Measurements from ENCODE around the gene FRMPD2. TPM values are rescaled to one million over a fixed set of nuclear protein-coding genes. Genes with fewer than 3 reads are reported as not detected.

FRMPD2 gene
- total RNA-seq, 1 experiment from 2014 or later: not detected

- H3K4me3 Mint-ChIP-seq (ENCODE audit: unreplicated experiment): peak within 1 kb of the TSS; percentile 81
- Histone ChIP-seq H3K27me3 (replicated peaks; ENCODE audit: control insufficient read depth, insufficient read depth, low read length) (no peaks in the 10 kb centered on the region), H3K9me3 (no peaks in the 10 kb centered on the region), H3K4me1 (peaks cover 21% of the 10 kb centered on the region), H3K36me3 (ENCODE audit: control insufficient read depth, insufficient read depth, low read length) (no peaks in the 10 kb centered on the region), H3K4me3 (ENCODE audit: low read depth, low read length) (peak within 1 kb of the TSS; percentile 88)
- no TSS peak for BruUV-seq (replicated peaks)
- POLR2A ChIA-PET: interaction anchor here (0.5 kb wide), 1 partner anchor 348 kb away, joined by 6 read pairs; no protein-coding TSS in a partner anchor
- peaks cover 7% of the 10 kb centered on the region for H3K27me3 Mint-ChIP-seq (ENCODE audit: insufficient read depth, unreplicated experiment)
- H3K4me1 Mint-ChIP-seq (ENCODE audit: low read depth, unreplicated experiment): peaks cover 9% of the 10 kb centered on the region
- H3K9me3 Mint-ChIP-seq (ENCODE audit: unreplicated experiment): no peaks in the 10 kb centered on the region
- intact Hi-C loops (cut with micrococcal nuclease; ENCODE audit: unreplicated experiment): loop anchor here (1.0 to 5.0 kb wide), 5 partner anchors 17 to 301 kb away; partner anchors contain the start of gene ARHGAP22
- CTCF ChIA-PET: interaction anchor here (0.6 to 1.1 kb wide), 11 partner anchors 10 to 1233 kb away, joined by 3 to 11 read pairs (median 3); partner anchors contain the start of gene ERCC6
- peak within 1 kb of the TSS; percentile 47 for H3K27ac Mint-ChIP-seq (ENCODE audit: unreplicated experiment)
- H3K36me3 Mint-ChIP-seq (ENCODE audit: insufficient read depth, unreplicated experiment): peaks cover 12% of the 10 kb centered on the region
- DNase-seq: peak; percentile 98 to 100
- no peak for TF ChIP-seq CTCF (IDR thresholded peaks at IDR 0.05; ENCODE audit: insufficient read depth in 1 of 2, low read depth in 1 of 2, low read length in 1 of 2, severe bottlenecking in 1 of 2, unreplicated experiment in 1 of 2)
Observed at GRCh38 chr10:48306265-48306869, 31.9 kb upstream of the FRMPD2 start, which contains the start of gene MAPK8. Gene MAPK8, plus strand, starts transcription at chr10:48306677. Its CDS starts 94,984 bp downstream, at chr10:48401661.

- Mint-ChIP-seq H3K36me3 (ENCODE audit: insufficient read depth, unreplicated experiment) (peaks cover 12% of the 10 kb centered on the region), H3K27me3 (ENCODE audit: insufficient read depth, unreplicated experiment) (peaks cover 7% of the 10 kb centered on the region), H3K4me3 (ENCODE audit: unreplicated experiment) (peak overlapping the region; percentile 81), H3K4me1 (ENCODE audit: low read depth, unreplicated experiment) (peaks cover 9% of the 10 kb centered on the region), H3K9me3 (ENCODE audit: unreplicated experiment) (no peaks in the 10 kb centered on the region), H3K27ac (ENCODE audit: unreplicated experiment) (peak overlapping the region; percentile 47)
- H3K27me3 ChIP-seq (replicated peaks; ENCODE audit: control insufficient read depth, insufficient read depth, low read length): no peaks in the 10 kb centered on the region
- no peaks in the 10 kb centered on the region for H3K9me3 ChIP-seq
- peaks cover 21% of the 10 kb centered on the region for H3K4me1 ChIP-seq
- no peak for DNase-seq
- H3K4me3 ChIP-seq (ENCODE audit: low read depth, low read length): peak overlapping the region; percentile 38
- BruUV-seq (replicated peaks): TSS peak; percentile 66
- intact Hi-C loops (cut with micrococcal nuclease; ENCODE audit: unreplicated experiment): loop anchor here (1.0 to 5.0 kb wide), 5 partner anchors 17 to 301 kb away; partner anchors contain the start of gene ARHGAP22
- no peaks in the 10 kb centered on the region for H3K36me3 ChIP-seq (ENCODE audit: control insufficient read depth, insufficient read depth, low read length)
- TF ChIP-seq CTCF (IDR thresholded peaks at IDR 0.05; ENCODE audit: insufficient read depth in 1 of 2, low read depth in 1 of 2, low read length in 1 of 2, severe bottlenecking in 1 of 2, unreplicated experiment in 1 of 2): peak in 1 of 2 experiments; percentile 30
- ChIA-PET CTCF (interaction anchor here (0.6 to 1.1 kb wide), 9 partner anchors 11 to 359 kb away, joined by 3 to 11 read pairs (median 3); no protein-coding TSS in a partner anchor), POLR2A (interaction anchor here (0.5 kb wide), 1 partner anchor 349 kb away, joined by 6 read pairs; no protein-coding TSS in a partner anchor)
Observed at GRCh38 chr10:48305905-48306264, 31.4 kb upstream of the FRMPD2 start.

- Mint-ChIP-seq H3K27ac (ENCODE audit: unreplicated experiment) (no peak overlapping the region), H3K4me3 (ENCODE audit: unreplicated experiment) (no peak overlapping the region), H3K4me1 (ENCODE audit: low read depth, unreplicated experiment) (peaks cover 4% of the 10 kb centered on the region), H3K9me3 (ENCODE audit: unreplicated experiment) (no peaks in the 10 kb centered on the region), H3K27me3 (ENCODE audit: insufficient read depth, unreplicated experiment) (peaks cover 11% of the 10 kb centered on the region), H3K36me3 (ENCODE audit: insufficient read depth, unreplicated experiment) (peaks cover 12% of the 10 kb centered on the region)
- Histone ChIP-seq H3K9me3 (no peaks in the 10 kb centered on the region), H3K27me3 (replicated peaks; ENCODE audit: control insufficient read depth, insufficient read depth, low read length) (no peaks in the 10 kb centered on the region; the same call in 1 of the 2 replicates), H3K4me1 (peaks cover 10% of the 10 kb centered on the region), H3K36me3 (ENCODE audit: control insufficient read depth, insufficient read depth, low read length) (no peaks in the 10 kb centered on the region), H3K4me3 (ENCODE audit: low read depth, low read length) (no peak overlapping the region)
- DNase-seq: no peak
- CTCF ChIA-PET: no interaction called here
- POLR2A ChIA-PET: no interaction called here
- no TSS peak for BruUV-seq (replicated peaks)
- no peak for TF ChIP-seq CTCF (IDR thresholded peaks at IDR 0.05; ENCODE audit: insufficient read depth in 1 of 2, low read depth in 1 of 2, low read length in 1 of 2, severe bottlenecking in 1 of 2, unreplicated experiment in 1 of 2)
- intact Hi-C loops (cut with micrococcal nuclease; ENCODE audit: unreplicated experiment): no loop called here
Observed at GRCh38 chr10:48302515-48303476, 28.3 kb upstream of the FRMPD2 start.

Measured in Caco-2 (cell line).